CD4-positive, alpha-beta memory T cell (primary cell): ENCODE data around the gene GALNS. TPM values are rescaled to one million over a fixed set of nuclear protein-coding genes. Genes with fewer than 3 reads are reported as not detected.

Experiments
- CTCF ChIA-PET: fragments of 350-600 bp; sonication (Branson Sonifier 250); formaldehyde crosslinking; loops from one replicate; lab custom pipeline; 2021; ENCODE audit warnings: inconsistent platforms; ENCODE audit not compliant: partially characterized antibody; lab: Charles Lee
- POLR2A ChIA-PET: fragments of 350-600 bp; sonication (Branson Sonifier 250); formaldehyde crosslinking; loops from one replicate; lab custom pipeline; 2021; ENCODE audit not compliant: partially characterized antibody; lab: Charles Lee
- DNase-seq, 5 donors: peaks; one replicate each; pipeline versions ENCODE4 v3.0.0 to v3.0.0-alpha.2; 2020 to 2022; ENCODE audit warnings: mixed read lengths in 1 of 5
- H3K27ac ChIP-seq: one replicate; pipeline ENCODE4 v1.7.0; 2013; ENCODE audit warnings: low read depth, low read length
- H3K27me3 ChIP-seq: 2 replicates; pipeline ENCODE4 v1.7.0; 2013; ENCODE audit warnings: mild to moderate bottlenecking, low read length, moderate library complexity; ENCODE audit not compliant: insufficient read depth
- H3K36me3 ChIP-seq: 2 replicates; pipeline ENCODE4 v1.7.0; 2013; ENCODE audit warnings: mild to moderate bottlenecking, low read length, moderate library complexity; ENCODE audit not compliant: insufficient read depth
- H3K4me1 ChIP-seq: 2 replicates; pipeline ENCODE4 v1.7.0; 2013; ENCODE audit warnings: mild to moderate bottlenecking, low read length, moderate library complexity; ENCODE audit not compliant: insufficient read depth
- H3K4me3 ChIP-seq, 2 donors: one replicate each; pipeline ENCODE4 v1.7.0; 2013; ENCODE audit warnings: low read length in 2 of 2, mild to moderate bottlenecking in 1 of 2
- H3K9me3 ChIP-seq, 2 donors: one replicate each; pipeline ENCODE4 v1.7.0; 2013; ENCODE audit warnings: low read length in 2 of 2, control low read depth in 1 of 2; ENCODE audit not compliant: control insufficient read depth in 1 of 2
- H3K27ac Mint-ChIP-seq, 7 donors: one replicate each; pipeline ENCODE4 v1.8.0; 2020 to 2021; ENCODE audit warnings: mixed read lengths in 7 of 7, mild to moderate bottlenecking in 6 of 7, inconsistent platforms in 3 of 7, moderate library complexity in 3 of 7
- H3K27me3 Mint-ChIP-seq, 2 donors: one replicate each; pipeline ENCODE4 v1.8.0; 2020 to 2021; ENCODE audit warnings: mixed read lengths in 2 of 2
- H3K36me3 Mint-ChIP-seq, 2 donors: one replicate each; pipeline ENCODE4 v1.8.0; 2020 to 2021; ENCODE audit warnings: mixed read lengths in 2 of 2, inconsistent platforms in 1 of 2, mild to moderate bottlenecking in 1 of 2
- H3K4me1 Mint-ChIP-seq, 4 donors: one replicate each; pipeline ENCODE4 v1.8.0; 2020 to 2021; ENCODE audit warnings: mixed read lengths in 4 of 4, mild to moderate bottlenecking in 1 of 4
- H3K4me3 Mint-ChIP-seq, 8 donors: one replicate each; pipeline ENCODE4 v1.8.0; 2020 to 2021; ENCODE audit warnings: mixed read lengths in 8 of 8, mild to moderate bottlenecking in 7 of 8, moderate library complexity in 6 of 8, inconsistent platforms in 3 of 8
- H3K9me3 Mint-ChIP-seq, 8 donors: one replicate each; pipeline ENCODE4 v1.8.0; 2020 to 2021; ENCODE audit warnings: mixed read lengths in 8 of 8, mild to moderate bottlenecking in 5 of 8, inconsistent platforms in 3 of 8, moderate library complexity in 1 of 8
- intact Hi-C: fragments of 100-400 bp; cut with micrococcal nuclease; formaldehyde crosslinking; loops from one replicate; pipeline ENCODE4 v1.15.1; 2023
- polyA plus RNA-seq, 2 donors: library from polyadenylated mRNA; unstranded; fragments of 300-500 nt; fragmentation: Illumina TruSeq; gene quantifications; one replicate each; pipeline ENCODE4 v1.2.3, GENCODE V29; 2021
- total RNA-seq, 2 experiments: library from RNA; stranded (reverse); gene quantifications; one replicate each; pipeline ENCODE4 v1.2.3, GENCODE V29; 2021

Gene GALNS
- total and polyA plus RNA-seq, 4 experiments from 2014 or later = 5.6 to 65.7 (median 33.7) TPM

DNA sequence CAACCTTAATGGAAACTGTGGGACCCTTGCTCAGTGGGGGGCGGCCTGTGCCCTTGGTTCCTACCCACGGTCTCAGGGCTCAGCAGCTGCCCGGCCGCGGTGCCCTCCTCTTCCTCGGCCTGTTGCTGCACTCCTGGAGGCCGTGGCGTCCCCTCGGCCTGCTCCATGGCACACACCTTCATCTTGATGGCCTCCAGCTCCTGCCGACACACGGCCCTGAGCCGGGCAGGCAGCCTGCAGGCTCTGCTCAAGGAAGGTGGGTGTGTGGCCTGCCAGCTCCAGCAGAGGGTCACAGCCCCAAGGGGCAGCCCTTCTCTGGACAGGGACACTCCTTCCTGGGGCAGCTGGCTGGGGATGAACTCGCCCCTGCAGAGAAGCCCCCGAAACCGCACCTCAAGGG lies 9.0 kb upstream of the GALNS start:
- Histone ChIP-seq H3K4me3 (no peak overlapping the region), H3K36me3 (peaks cover 20% of the 10 kb centered on the region), H3K27ac (no peak overlapping the region), H3K27me3 (no peaks in the 10 kb centered on the region), H3K4me1 (no peaks in the 10 kb centered on the region), H3K9me3 (no peaks in the 10 kb centered on the region)
- peaks cover 8 to 9% of the 10 kb centered on the region in 2 donors for H3K36me3 Mint-ChIP-seq
- ChIA-PET POLR2A (no interaction called here), CTCF (interaction anchor here (1.1 kb wide), 1 partner anchor 13 kb away, joined by 3 read pairs; no protein-coding TSS in a partner anchor)
- no peak overlapping the region for H3K27ac Mint-ChIP-seq
- no peaks in the 10 kb centered on the region for H3K9me3 Mint-ChIP-seq
- H3K27me3 Mint-ChIP-seq = peaks cover 3 to 6% of the 10 kb centered on the region in 2 donors
- DNase-seq = no peak
- intact Hi-C loops = no loop called here
- no peak overlapping the region for H3K4me3 Mint-ChIP-seq
- peaks cover 0 to 1% (median under 1%) of the 10 kb centered on the region in 4 donors for H3K4me1 Mint-ChIP-seq

DNA sequence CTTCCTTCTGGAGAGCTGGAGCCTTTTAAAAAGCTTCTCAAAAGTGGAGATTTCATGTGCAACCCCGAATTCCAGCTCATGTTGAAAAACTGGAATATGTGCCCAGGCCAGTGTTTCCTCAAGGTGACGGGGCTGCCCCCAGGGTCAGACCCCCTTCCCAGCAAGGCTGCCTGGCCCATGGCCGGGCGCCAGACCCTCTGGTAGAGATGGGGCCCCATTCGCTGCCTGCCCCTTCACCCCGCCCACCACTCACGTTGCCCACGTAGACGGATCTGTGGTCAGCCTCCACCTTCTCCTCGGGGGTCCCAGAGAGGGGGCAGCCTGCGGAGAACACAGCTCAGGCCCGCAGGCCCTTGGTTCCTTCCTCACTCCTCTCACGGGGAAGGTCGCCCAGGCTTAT lies 8.6 kb upstream of the GALNS start:
- Histone ChIP-seq H3K36me3 (peaks cover 23% of the 10 kb centered on the region), H3K9me3 (no peaks in the 10 kb centered on the region), H3K4me3 (no peak overlapping the region), H3K27ac (no peak overlapping the region), H3K27me3 (no peaks in the 10 kb centered on the region), H3K4me1 (no peaks in the 10 kb centered on the region)
- Mint-ChIP-seq H3K27ac (no peak overlapping the region), H3K9me3 (no peaks in the 10 kb centered on the region), H3K4me1 (no peaks in the 10 kb centered on the region), H3K4me3 (no peak overlapping the region), H3K36me3 (peaks cover 8 to 11% of the 10 kb centered on the region in 2 donors), H3K27me3 (peaks cover 0 to 4% of the 10 kb centered on the region in 2 donors)
- DNase-seq = no peak
- ChIA-PET CTCF (interaction anchor here (1.1 kb wide), 1 partner anchor 13 kb away, joined by 3 read pairs; no protein-coding TSS in a partner anchor), POLR2A (no interaction called here)
- intact Hi-C loops = no loop called here

DNA sequence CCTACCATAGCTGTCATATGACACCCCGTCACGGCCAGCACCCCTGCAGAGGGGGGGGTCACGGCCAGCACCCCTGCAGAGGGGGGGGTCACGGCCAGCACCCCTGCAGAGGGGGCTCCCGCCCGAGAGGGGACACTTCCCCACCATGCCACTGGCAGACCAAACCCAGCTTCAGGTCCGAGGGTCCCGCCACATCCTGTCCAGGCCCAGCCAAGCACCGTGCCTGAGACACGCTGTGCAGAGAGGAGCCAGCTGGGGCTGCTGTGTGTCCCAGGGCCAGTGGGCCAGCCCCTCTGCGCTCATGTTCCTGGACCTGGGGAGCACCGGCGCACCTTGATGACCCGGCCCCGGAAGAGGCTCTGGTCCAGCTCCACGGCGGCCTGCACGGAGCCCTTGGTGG lies 7.8 kb upstream of the GALNS start:
- Mint-ChIP-seq H3K36me3 (peaks cover 8 to 19% of the 10 kb centered on the region in 2 donors), H3K27ac (no peak overlapping the region), H3K27me3 (peaks cover 0 to 2% of the 10 kb centered on the region in 2 donors), H3K4me1 (no peaks in the 10 kb centered on the region), H3K9me3 (no peaks in the 10 kb centered on the region), H3K4me3 (no peak overlapping the region)
- Histone ChIP-seq H3K4me3 (no peak overlapping the region), H3K9me3 (no peaks in the 10 kb centered on the region), H3K36me3 (peaks cover 31% of the 10 kb centered on the region), H3K27me3 (no peaks in the 10 kb centered on the region), H3K4me1 (no peaks in the 10 kb centered on the region), H3K27ac (no peak overlapping the region)
- no peak for DNase-seq
- intact Hi-C loops = no loop called here
- ChIA-PET CTCF (interaction anchor here (1.1 kb wide), 1 partner anchor 12 kb away, joined by 3 read pairs; no protein-coding TSS in a partner anchor), POLR2A (no interaction called here)

DNA sequence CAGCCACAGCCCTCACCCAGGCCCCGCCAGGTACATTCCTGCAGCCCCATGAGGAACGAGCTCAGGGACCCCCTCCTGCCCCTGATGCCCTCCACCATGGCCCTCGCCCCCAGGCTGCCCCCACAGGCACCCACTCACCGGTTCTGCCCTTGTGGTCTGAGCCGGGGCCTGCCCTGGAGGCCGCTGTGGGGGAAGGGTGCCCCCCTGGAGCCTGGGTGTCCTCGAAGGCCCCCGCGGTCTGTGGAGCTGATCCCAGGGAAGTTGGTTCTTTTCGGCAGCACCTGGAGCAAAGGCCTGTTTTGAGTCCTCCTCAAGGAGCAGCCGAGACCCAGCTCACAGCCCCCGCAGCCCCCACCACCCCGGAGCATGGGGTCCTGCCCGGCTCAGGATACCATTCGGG lies 7.4 kb upstream of the GALNS start:
- H3K9me3 Mint-ChIP-seq = no peaks in the 10 kb centered on the region
- peaks cover 8 to 23% of the 10 kb centered on the region in 2 donors for H3K36me3 Mint-ChIP-seq
- Histone ChIP-seq H3K9me3 (no peaks in the 10 kb centered on the region), H3K27me3 (no peaks in the 10 kb centered on the region), H3K4me1 (no peaks in the 10 kb centered on the region), H3K27ac (no peak overlapping the region), H3K36me3 (peaks cover 33% of the 10 kb centered on the region), H3K4me3 (no peak overlapping the region)
- H3K4me3 Mint-ChIP-seq = no peak overlapping the region
- ChIA-PET POLR2A (no interaction called here), CTCF (no interaction called here)
- intact Hi-C loops = no loop called here
- no peak overlapping the region for H3K27ac Mint-ChIP-seq
- H3K4me1 Mint-ChIP-seq = peaks cover 0 to 4% (median under 1%) of the 10 kb centered on the region in 4 donors
- H3K27me3 Mint-ChIP-seq = no peaks in the 10 kb centered on the region
- no peak for DNase-seq

DNA sequence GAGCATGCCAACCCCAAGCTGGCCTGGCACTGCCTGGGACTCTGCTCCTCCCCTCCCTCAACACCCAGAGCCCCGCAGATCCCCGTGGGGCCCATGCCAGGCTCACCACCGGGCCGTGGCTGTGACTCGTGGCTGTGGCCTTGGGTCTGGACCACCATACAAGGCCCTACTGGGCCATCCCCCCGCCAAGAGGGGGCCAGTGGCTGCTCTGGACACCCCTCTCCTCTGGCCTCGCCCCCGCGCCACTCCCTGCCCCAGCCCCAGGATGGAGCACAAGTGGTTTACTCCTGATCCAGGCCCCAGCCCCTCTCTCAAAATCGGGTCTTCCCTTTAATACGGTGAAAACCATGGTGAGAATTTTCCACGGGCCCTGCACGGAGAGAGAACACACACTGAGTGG lies 6.7 kb upstream of the GALNS start:
- intact Hi-C loops = no loop called here
- H3K4me3 ChIP-seq = no peak overlapping the region
- H3K27ac Mint-ChIP-seq = no peak overlapping the region
- no peak overlapping the region for H3K27ac ChIP-seq
- H3K36me3 Mint-ChIP-seq = peaks cover 8 to 28% of the 10 kb centered on the region in 2 donors
- H3K4me1 Mint-ChIP-seq = peaks cover 3 to 10% (median 5%) of the 10 kb centered on the region in 4 donors
- peaks cover 4% of the 10 kb centered on the region for H3K4me1 ChIP-seq
- no peaks in the 10 kb centered on the region for H3K9me3 ChIP-seq
- H3K4me3 Mint-ChIP-seq = no peak overlapping the region
- peaks cover 33% of the 10 kb centered on the region for H3K36me3 ChIP-seq
- CTCF ChIA-PET = no interaction called here
- no peaks in the 10 kb centered on the region for H3K27me3 ChIP-seq
- DNase-seq = no peak
- H3K9me3 Mint-ChIP-seq = no peaks in the 10 kb centered on the region
- no peaks in the 10 kb centered on the region for H3K27me3 Mint-ChIP-seq
- POLR2A ChIA-PET = no interaction called here

DNA sequence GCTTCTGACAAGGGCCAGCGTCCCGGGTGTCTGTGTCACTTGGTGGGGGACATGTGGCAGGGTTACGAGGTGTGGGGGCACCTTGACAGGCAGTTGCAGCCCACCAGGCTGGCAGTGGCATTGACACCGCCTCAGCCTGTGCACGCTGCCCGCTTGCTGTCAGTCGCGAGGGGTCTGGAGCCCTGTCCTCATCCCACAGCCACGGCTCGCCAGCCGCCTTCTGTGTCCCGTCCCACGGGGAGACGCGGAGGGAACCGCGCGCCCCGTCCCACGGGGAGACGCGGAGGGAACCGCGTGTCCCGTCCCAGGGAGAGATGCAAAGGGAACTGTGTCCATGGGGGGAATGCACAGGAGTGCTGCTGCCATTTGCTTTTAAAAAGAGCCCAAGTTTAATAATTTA lies 6.2 kb upstream of the GALNS start:
- Mint-ChIP-seq H3K4me3 (no peak overlapping the region), H3K27me3 (no peaks in the 10 kb centered on the region)
- DNase-seq = no peak

DNA sequence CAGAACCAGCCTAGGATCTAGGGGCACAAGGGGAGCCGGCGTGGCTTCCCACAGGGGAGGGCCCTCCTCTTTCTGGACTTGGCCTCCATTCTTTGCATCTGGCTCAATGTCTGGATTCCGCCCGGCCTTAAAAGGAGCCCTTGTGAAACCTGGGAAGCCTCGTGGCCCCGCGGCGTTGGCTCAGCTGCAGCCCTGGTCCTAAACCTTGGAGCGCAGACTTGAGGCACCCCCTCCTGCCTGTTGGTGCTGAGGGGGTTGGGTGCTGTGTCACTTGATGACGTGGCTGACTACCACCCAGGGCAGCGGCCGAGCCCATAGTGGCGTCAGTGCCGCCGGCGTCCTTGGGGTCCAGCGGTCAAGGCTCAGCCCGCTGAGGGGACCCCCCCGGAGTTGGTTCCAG lies 4.6 kb upstream of the GALNS start:
- intact Hi-C loops = no loop called here
- H3K27me3 ChIP-seq = no peaks in the 10 kb centered on the region
- Mint-ChIP-seq H3K4me1 (peaks cover 8 to 26% (median 14%) of the 10 kb centered on the region in 4 donors), H3K9me3 (peaks cover 0 to 2% (median 0%) of the 10 kb centered on the region in 8 donors), H3K27me3 (peaks cover 0 to 2% of the 10 kb centered on the region in 2 donors), H3K4me3 (no peak overlapping the region), H3K36me3 (peaks cover 8 to 37% of the 10 kb centered on the region in 2 donors), H3K27ac (peak overlapping the region in 2 of 7 donors; percentile 13 to 57)
- H3K27ac ChIP-seq = no peak overlapping the region
- peaks cover 33% of the 10 kb centered on the region for H3K36me3 ChIP-seq
- no peaks in the 10 kb centered on the region for H3K9me3 ChIP-seq
- DNase-seq = no peak
- CTCF ChIA-PET = interaction anchor here (0.6 kb wide), 1 partner anchor 67 kb away, joined by 4 read pairs; no protein-coding TSS in a partner anchor
- H3K4me1 ChIP-seq = peaks cover 12% of the 10 kb centered on the region
- POLR2A ChIA-PET = no interaction called here
- no peak overlapping the region for H3K4me3 ChIP-seq

More for the DNA sequence above, 6.2 kb upstream of the GALNS start:
- Histone ChIP-seq H3K9me3 (no peaks in the 10 kb centered on the region), H3K36me3 (peaks cover 33% of the 10 kb centered on the region), H3K4me1 (peaks cover 8% of the 10 kb centered on the region), H3K4me3 (no peak overlapping the region), H3K27me3 (no peaks in the 10 kb centered on the region), H3K27ac (no peak overlapping the region)
- no peaks in the 10 kb centered on the region for H3K9me3 Mint-ChIP-seq
- H3K4me1 Mint-ChIP-seq = peaks cover 6 to 14% (median 9%) of the 10 kb centered on the region in 4 donors
- peaks cover 8 to 30% of the 10 kb centered on the region in 2 donors for H3K36me3 Mint-ChIP-seq
- POLR2A ChIA-PET = no interaction called here
- no peak overlapping the region for H3K27ac Mint-ChIP-seq
- CTCF ChIA-PET = no interaction called here
- intact Hi-C loops = no loop called here
